GM12864 (cell line): ENCODE data around the gene CD22.

ENCODE experiments used
- DNase-seq: peaks from one replicate; pipeline ENCODE4 v3.0.0-alpha.2; 2011; ENCODE audit warnings: low read depth
- H3K4me3 ChIP-seq: 2 replicates; pipeline ENCODE4 v1.5.1; 2011; ENCODE audit warnings: mild to moderate bottlenecking, low read depth, low read length, control low read depth
- CTCF ChIP-seq: IDR thresholded peaks from 2 replicates; pipeline ENCODE4 v1.5.1; 2011; ENCODE audit warnings: low read depth, mild to moderate bottlenecking, moderate library complexity, low read length, control low read depth, inconsistent platforms; ENCODE audit errors: missing control alignments

The CD22 gene

GRCh38 chr19:35379992-35380391, 51.0 kb downstream of the CD22 start:
- DNase-seq: no peak
- no peak overlapping the region for H3K4me3 ChIP-seq
- TF ChIP-seq CTCF: no peak

- no peak for TF ChIP-seq CTCF
- H3K4me3 ChIP-seq: no peak overlapping the region
- no peak for DNase-seq
These were observed 51.6 kb downstream of the CD22 start for GRCh38 chr19:35380450-35381124.

- DNase-seq: no peak
- no peak for TF ChIP-seq CTCF
- no peak overlapping the region for H3K4me3 ChIP-seq
These were observed 52.3 kb downstream of the CD22 start for GRCh38 chr19:35381318-35381717.

GRCh38 chr19:35381926-35382325, 52.9 kb downstream of the CD22 start:
- H3K4me3 ChIP-seq: no peak overlapping the region
- TF ChIP-seq CTCF: no peak
- DNase-seq: no peak

- no peak for TF ChIP-seq CTCF
- no peak overlapping the region for H3K4me3 ChIP-seq
- DNase-seq: no peak
These were observed 54.5 kb downstream of the CD22 start for GRCh38 chr19:35383536-35383935.

GRCh38 chr19:35388277-35389054, 59.5 kb downstream of the CD22 start:
- no peak for TF ChIP-seq CTCF
- DNase-seq: no peak
- no peak overlapping the region for H3K4me3 ChIP-seq
